ENCODE measurements around the gene BRD4. TPM values are rescaled to one million over a fixed set of nuclear protein-coding genes. Genes with fewer than 3 reads are reported as not detected.

BRD4 gene
- total and polyA plus RNA-seq, 10 of the 15 experiments (the other 5 are each of a cell fraction or from before 2014, with no cell fraction given) = 5.3 to 84.4 (median 11.8) TPM

DNA sequence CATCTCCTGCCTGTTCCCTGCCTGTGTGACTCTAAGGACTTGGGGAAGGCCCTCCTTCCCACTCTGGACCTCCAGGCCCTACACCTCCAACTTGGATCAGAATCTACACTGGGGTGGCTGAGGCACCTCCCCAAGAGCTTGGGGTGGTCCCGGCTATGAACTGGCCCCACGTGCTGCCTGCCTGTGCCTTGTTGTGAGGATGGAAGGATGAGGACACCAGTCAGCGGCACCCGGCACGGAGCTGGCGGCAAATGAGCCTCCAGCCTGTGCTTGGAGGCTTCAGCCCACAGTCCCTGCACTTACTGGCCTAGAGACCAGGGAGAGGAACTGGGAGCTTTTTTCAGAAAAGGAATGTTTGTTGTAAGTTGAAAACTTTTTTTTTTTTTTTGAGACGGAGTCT, 38.8 kb upstream of the BRD4 start:
- ChIA-PET RAD21 (ENCODE audit: unreplicated experiment) (interaction anchor here (0.9 kb wide), 1 partner anchor 13 kb away, joined by 3 read pairs; no protein-coding TSS in a partner anchor), POLR2A (no interaction called here), SMC1A (ENCODE audit: uncharacterized antibody, unreplicated experiment) (no interaction called here), CTCF (interaction anchor here (1.1 to 1.7 kb wide), 2 partner anchors 24 to 83 kb away, joined by 3 read pairs; no protein-coding TSS in a partner anchor)
- no peaks in the 10 kb centered on the region for H3K9me3 ChIP-seq (replicated peaks; ENCODE audit: control insufficient read depth, insufficient read depth, low read length)
- H3K27ac ChIP-seq (ENCODE audit: control insufficient read depth, insufficient read depth) = no peak overlapping the region
- BruUV-seq (replicated peaks) = no TSS peak
- ATAC-seq (no peak), FAIRE-seq (no peak), DNase-seq (ENCODE audit: low read depth, low spot score) (no peak)
- H3K9ac ChIP-seq (ENCODE audit: control insufficient read depth, insufficient read depth, low read length) = no peak overlapping the region
- peaks cover 26% of the 10 kb centered on the region for H3K79me2 ChIP-seq (ENCODE audit: control insufficient read depth, insufficient read depth, low read length)
- 0 out of 2 replicates have a peak, but pooled peaks cover 5% of the 10 kb centered on the region for H4K20me1 ChIP-seq (ENCODE audit: control insufficient read depth, insufficient read depth)
- WGBS (ENCODE audit: insufficient coverage, insufficient replicate concordance, low lambda C conversion rate, missing lambda C conversion rate) = 100% methylated on average over 7 of the region's 7 CpGs
- H3K4me3 ChIP-seq = no peak overlapping the region
- in situ Hi-C loops (cut with MboI) = no loop called here
- peaks cover 14 to 52% of the 10 kb centered on the region in 2 experiments; a peak in 3 of 4 replicates for H3K36me3 ChIP-seq (ENCODE audit: control insufficient read depth in 2 of 2, insufficient read depth in 2 of 2, low read length in 1 of 2)
- 0 out of 2 replicates have a peak, but pooled peaks have one; percentile 17 for TF ChIP-seq POLR2A (IDR thresholded peaks at IDR 0.05; ENCODE audit: low read depth, low read length)
- TF ChIP-seq ETV6 (conservative IDR thresholded peaks at IDR 0.05 in 1 of 2, IDR thresholded peaks at IDR 0.05 in 1 of 2; ENCODE audit: borderline replicate concordance in 1 of 2, low read depth in 1 of 2) = no peak
- H2AFZ ChIP-seq (ENCODE audit: control insufficient read depth, low read depth, low read length) = no peak overlapping the region
- no peak overlapping the region for H3K4me2 ChIP-seq (ENCODE audit: control insufficient read depth, insufficient read depth)
- intact Hi-C loops (cut with micrococcal nuclease; ENCODE audit: unreplicated experiment) = no loop called here
- no peaks in the 10 kb centered on the region for H3K27me3 ChIP-seq (replicated peaks in 1 of 2; ENCODE audit: control insufficient read depth in 2 of 2, insufficient read depth in 2 of 2, low read length in 1 of 2)
- 0 out of 2 replicates have a peak, but pooled peaks cover 2% of the 10 kb centered on the region for H3K4me1 ChIP-seq (ENCODE audit: control insufficient read depth, insufficient read depth, low read length)

DNA sequence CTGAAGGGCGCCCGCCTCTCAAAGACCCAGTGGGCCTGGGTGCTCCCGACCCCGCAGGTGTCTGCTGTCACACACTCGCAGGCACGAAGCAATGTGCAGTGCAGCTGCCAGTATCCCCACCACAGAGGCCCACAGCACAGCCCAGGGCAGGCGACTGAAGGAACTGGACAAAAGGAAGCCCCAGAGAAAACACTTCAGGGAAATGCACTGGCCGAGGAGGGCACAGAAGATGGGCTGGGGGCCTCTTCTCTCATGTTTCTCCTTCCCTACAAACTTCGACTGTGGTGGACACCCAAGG, 37.2 kb upstream of the BRD4 start:
- TF ChIP-seq POLR2A (IDR thresholded peaks at IDR 0.05; ENCODE audit: low read depth, low read length) (peak; percentile 19; the same call in 1 of the 2 replicates), TCF3 (IDR thresholded peaks at IDR 0.05; ENCODE audit: borderline replicate concordance, insufficient read depth, low read depth, low read length) (no peak)
- ATAC-seq = no peak
- POLR2A ChIA-PET = no interaction called here

More for the DNA sequence above, 37.2 kb upstream of the BRD4 start:
- no peak for FAIRE-seq
- WGBS (ENCODE audit: insufficient coverage, insufficient replicate concordance, low lambda C conversion rate, missing lambda C conversion rate) = 90% methylated on average over 9 of the region's 9 CpGs
- Histone ChIP-seq H3K4me2 (ENCODE audit: control insufficient read depth, insufficient read depth) (no peak overlapping the region), H3K27me3 (replicated peaks in 1 of 2; ENCODE audit: control insufficient read depth in 2 of 2, insufficient read depth in 2 of 2, low read length in 1 of 2) (no peaks in the 10 kb centered on the region), H3K36me3 (ENCODE audit: control insufficient read depth in 2 of 2, insufficient read depth in 2 of 2, low read length in 1 of 2) (peaks cover 19 to 56% of the 10 kb centered on the region in 2 experiments), H3K9ac (ENCODE audit: control insufficient read depth, insufficient read depth, low read length) (no peak overlapping the region), H3K9me3 (replicated peaks; ENCODE audit: control insufficient read depth, insufficient read depth, low read length) (no peaks in the 10 kb centered on the region), H3K4me1 (ENCODE audit: control insufficient read depth, insufficient read depth, low read length) (no peaks in the 10 kb centered on the region), H3K27ac (ENCODE audit: control insufficient read depth, insufficient read depth) (no peak overlapping the region), H3K79me2 (ENCODE audit: control insufficient read depth, insufficient read depth, low read length) (peaks cover 12% of the 10 kb centered on the region), H4K20me1 (ENCODE audit: control insufficient read depth, insufficient read depth) (no peaks in the 10 kb centered on the region), H3K4me3 (no peak overlapping the region), H2AFZ (ENCODE audit: control insufficient read depth, low read depth, low read length) (no peak overlapping the region)
- in situ Hi-C loops (cut with MboI) = no loop called here
- CTCF ChIA-PET = no interaction called here
- BruUV-seq (replicated peaks) = no TSS peak
- no peak for DNase-seq (ENCODE audit: low read depth, low spot score)
- RAD21 ChIA-PET (ENCODE audit: unreplicated experiment) = no interaction called here
- SMC1A ChIA-PET (ENCODE audit: uncharacterized antibody, unreplicated experiment) = no interaction called here
- intact Hi-C loops (cut with micrococcal nuclease; ENCODE audit: unreplicated experiment) = no loop called here
